Lung microvascular endothelial cell (primary cell): ENCODE results near the gene DELE1. TPM values are rescaled to one million over a fixed set of nuclear protein-coding genes. Genes with fewer than 3 reads are reported as not detected.
"Not testable (repeated sequence)": the region's sequence is repeated elsewhere in the genome, so short reads cannot be mapped to it uniquely, and the experiment has no call there.

Experiments used
- DNase-seq, 2 donors: peaks; one replicate each; pipeline versions ENCODE4 v3.0.0 to v3.0.0-alpha.2; 2010; ENCODE audit warnings: low read depth in 2 of 2
- total RNA-seq: library from RNA; depleted of rRNA; stranded (reverse); fragments of >200 nt; gene quantifications from 2 replicates; pipeline ENCODE4 v1.2.1, GENCODE V29; 2014

The DELE1 gene
- total RNA-seq, 1 donor from 2014 or later, result 53.2 TPM

- no peak for DNase-seq
These were observed 39.8 kb upstream of the DELE1 start for GRCh38 chr5:141883892-141884318.

GRCh38 chr5:141889282-141889871 lies 34.3 kb upstream of the DELE1 start:
- peak; percentile 48 to 71 for DNase-seq

DNA sequence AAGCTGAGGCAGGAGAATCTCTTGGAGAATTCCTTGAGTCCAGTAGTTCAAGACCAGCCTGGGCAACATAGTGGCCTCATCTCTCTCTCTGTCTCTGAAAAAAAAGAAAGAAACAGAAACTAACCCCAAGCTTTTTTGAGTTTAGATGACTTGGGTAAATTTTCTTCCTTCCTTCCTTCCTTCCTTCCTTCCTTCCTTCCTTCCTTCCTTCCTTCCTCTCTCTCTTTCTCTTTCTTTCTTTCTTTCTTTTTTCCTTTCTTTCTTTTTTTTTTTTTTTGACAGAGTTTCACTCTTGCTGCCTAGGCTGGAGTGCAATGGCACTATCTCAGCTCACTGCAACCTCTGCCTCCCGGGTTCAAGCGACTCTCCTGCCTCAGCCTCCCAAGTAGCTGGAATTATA lies 33.2 kb upstream of the DELE1 start:
- not testable (repeated sequence) for DNase-seq

DNA sequence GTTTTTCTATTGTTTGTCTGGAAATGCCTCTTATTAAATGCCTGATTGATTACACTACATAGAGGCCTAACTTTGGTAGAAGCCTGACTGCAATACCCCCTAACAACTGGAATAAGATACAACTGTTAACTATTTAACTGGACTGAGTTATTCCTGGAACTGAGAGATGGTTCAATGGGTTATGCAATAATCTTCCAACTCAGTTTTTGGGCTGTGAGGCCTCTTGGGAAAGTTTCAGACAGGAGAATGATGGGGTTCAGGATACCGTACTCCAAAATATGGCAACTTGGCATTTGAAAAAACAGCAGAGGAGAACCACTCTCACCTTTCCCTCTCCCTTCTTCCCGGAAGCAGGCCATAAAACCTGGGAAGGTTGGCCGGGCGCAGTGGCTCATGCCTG lies 26.2 kb upstream of the DELE1 start:
- no peak for DNase-seq

GRCh38 chr5:141898448-141899049 lies 25.1 kb upstream of the DELE1 start:
- DNase-seq, result no peak

DNA sequence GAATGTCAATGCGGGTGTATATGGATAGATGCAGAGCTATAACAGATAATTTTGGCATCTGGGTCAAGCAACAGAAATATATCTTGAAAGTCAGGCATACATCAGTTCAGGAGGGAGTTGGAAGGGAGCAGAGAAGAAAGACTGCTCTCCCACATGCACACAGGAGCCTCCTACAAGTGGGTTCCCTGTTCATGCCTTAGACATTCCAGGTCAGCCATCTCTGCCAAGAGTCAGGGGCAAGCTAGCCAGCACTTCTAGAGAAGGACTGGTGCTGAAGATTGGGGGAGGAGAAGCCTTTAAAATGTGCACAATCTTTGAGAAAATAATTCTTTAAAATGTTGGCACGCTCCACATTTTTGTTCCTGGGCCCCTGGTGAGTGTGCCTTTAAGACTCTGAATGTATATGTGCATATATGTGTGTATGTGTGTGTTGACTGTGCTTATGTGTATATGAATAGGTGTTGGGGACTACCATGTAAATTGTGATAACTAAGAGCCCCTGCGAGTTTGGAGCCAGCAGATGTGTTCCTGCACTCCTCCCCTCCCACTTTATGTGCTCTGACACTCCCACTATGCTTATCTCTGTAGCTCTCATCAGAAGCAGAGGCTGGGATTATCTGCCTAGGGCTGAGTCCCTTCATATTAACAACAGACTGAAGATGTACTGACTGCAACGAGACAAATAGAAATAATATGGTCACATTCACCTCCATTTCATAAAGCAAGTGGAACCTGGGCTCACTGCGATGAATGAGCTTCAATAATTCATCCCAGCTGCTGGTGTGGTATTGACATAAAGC lies 21.5 kb upstream of the DELE1 start:
- no peak for DNase-seq

GRCh38 chr5:141903261-141903660 lies 20.4 kb upstream of the DELE1 start:
- DNase-seq, result no peak

DNA sequence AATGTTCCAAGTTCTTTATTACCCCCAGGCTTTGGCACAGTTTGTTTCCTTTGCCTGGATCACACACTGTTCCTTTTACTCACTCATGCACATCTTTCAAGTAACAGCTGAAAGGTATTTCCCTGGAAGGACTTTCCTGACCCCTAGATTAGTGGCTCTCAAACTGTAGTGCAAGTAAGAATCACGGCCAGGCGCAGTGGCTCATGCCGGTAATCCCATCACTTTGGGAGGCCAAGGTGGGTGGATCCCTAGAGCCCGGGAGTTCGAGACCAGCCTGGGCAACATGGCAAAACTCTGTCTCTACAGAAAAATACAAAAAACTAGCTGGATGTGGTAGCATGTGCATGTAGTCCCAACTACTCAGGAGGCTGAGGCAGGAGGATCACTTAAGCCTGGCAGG lies 19.1 kb upstream of the DELE1 start:
- no peak for DNase-seq

DNA sequence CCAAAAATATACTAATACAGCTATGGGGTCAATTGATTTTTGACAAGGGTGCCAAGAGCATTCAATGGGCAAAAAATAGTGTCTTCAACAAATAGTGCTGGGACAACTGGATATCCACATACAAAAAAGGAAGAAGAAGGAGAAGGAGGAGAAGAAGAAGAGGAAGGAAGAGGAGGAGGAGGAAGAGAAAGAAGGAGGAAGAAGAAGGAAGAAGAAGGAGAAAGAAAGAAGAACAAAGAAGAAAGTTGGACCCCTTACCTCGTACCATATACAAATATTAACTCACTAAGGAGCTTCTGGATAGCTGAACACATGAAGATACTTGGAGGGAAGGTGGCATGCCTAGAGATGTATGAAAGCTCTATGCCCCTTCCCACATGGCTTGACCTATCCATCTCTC lies 17.2 kb upstream of the DELE1 start:
- no peak for DNase-seq

DNA sequence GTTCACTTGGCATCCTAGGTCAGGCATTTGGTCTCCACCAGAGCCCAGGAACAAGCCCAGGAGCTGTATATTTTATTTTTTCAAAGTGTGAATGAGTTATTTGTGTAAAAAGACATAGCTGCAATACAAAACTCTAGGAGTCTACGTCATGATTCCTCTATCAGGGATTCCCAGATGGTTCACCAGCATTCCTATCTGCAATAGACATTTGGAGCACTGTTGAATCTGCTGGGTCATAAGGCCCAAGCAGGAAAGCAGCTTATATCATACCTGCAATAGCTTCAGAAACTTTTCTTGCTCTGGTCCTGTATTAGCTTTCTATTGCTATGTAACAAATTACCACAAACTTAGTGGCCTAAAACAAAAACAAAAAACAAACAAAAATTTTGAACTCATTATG lies 16.7 kb upstream of the DELE1 start:
- DNase-seq, result no peak

- no peak for DNase-seq
These were observed 14.9 kb upstream of the DELE1 start for GRCh38 chr5:141908796-141909195.

- DNase-seq, result no peak
These were observed 14.5 kb upstream of the DELE1 start for GRCh38 chr5:141909212-141909611.

- DNase-seq, result peak in 1 of 2 donors; percentile 49
These were observed 13.4 kb upstream of the DELE1 start for GRCh38 chr5:141910271-141910673.

DNA sequence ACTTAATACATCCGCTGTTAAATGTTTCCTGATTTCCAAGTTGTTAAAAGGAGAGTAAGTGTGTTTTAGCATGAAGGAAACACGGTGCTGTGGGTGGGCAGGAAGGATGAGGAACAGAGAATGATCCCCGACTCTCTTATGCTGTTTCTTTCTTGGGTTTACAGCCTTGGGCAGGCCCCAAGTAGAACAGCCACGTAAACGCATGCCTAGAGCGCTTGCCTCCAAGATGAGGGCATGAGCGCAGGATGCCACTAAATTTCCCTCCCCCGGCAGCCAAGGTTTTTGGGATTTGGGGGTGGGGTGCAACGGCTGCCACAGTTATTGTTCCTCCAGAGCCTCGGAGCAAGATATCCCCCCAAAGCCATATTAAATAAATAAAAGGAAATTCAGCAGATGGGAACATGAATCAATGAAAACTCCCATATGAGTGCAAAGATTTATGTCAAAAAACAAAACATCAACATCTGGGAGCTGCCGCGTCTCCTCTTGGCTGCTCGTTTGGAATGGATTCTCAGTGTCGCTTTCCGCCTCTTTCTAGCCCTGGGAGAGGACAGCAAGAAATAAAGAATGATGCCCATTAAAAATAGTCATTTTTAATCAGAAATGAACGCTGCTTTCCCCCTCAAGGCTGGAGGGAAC lies 10.0 kb upstream of the DELE1 start:
- no peak for DNase-seq

GRCh38 chr5:141914199-141914743 lies 9.4 kb upstream of the DELE1 start:
- peak in 1 of 2 donors; percentile 8 for DNase-seq

GRCh38 chr5:141914797-141915196 lies 8.9 kb upstream of the DELE1 start:
- no peak for DNase-seq

- DNase-seq, result no peak
These were observed 7.8 kb upstream of the DELE1 start for GRCh38 chr5:141915881-141916336.

- no peak for DNase-seq
These were observed 7.1 kb upstream of the DELE1 start for GRCh38 chr5:141916522-141916921.

- DNase-seq, result no peak
These were observed 5.9 kb upstream of the DELE1 start for GRCh38 chr5:141917760-141918159.

DNA sequence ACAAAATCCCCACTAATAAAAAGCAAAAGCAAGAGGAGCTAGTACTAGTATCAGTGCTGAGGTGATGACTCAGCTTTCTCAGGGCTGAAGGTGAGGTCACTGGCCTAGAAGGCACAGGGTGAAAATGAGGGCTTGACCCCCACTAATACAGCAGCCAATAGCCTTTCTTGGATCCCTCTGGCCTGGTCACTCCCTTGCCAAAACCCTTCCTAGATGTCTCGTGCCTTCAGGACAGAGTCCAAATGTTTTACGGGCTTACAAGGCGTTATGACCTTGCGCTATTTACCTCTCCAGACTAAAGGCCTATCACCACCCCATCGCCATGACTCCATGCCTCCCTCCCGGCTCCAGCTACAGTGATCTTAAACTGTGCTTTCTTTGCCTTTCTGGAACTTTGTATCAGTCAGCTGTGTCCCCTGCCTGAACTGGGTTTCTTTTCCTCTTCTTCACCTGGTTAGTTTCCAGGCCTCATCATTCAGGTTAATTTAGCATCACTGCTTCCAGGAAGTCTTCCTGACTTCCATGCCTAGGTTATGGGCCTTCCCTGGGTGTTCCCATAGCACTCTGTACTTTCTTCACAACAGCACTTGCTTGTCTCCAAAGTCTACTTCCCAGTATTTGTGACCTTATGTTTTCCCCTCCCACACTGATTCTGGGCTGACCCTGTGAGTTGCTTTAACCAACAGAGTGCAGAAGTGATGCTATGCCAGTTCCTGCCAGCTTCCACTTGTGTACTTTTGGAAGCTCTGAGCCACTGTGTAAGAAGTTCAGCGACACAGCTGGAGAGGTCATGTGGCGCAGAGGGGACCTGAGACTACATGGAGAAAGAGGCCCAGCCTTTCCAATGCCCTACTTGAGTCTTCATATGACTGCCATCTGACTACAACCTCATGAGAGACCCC lies 4.2 kb upstream of the DELE1 start:
- no peak for DNase-seq

DNA sequence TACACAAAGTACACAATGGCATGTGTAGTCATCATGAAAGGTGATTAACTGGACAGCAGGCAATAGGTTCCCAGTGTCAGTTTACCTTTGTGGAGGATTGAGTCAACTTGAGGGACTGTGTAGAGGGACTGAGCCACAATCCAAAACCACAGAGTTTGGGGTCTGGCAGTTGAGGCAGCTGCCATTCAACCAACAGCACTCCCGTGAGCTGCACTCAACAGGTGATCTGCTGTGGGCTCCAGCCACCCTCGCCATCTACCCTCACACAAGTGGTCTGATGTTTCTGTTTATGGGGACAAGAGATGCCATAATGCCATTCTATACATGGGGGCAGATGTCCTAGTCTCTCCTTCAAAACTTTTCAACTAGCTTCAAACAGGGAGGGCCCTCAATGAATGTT lies 2.9 kb upstream of the DELE1 start:
- DNase-seq, result no peak
